HG03442 (cell line): ENCODE measurements around the gene ZNF669.

ENCODE experiments used
- ATAC-seq: cut with Tn5 transposase; IDR thresholded peaks from one replicate; pipeline ENCODE4 v1.9.1; 2021; ENCODE audit warnings: mild to moderate bottlenecking, moderate library complexity; ENCODE audit not compliant: unreplicated experiment

The ZNF669 gene

GRCh38 chr1:247111700-247112478, 7.7 kb upstream of the ZNF669 start:
- ATAC-seq, result peak; percentile 33

- ATAC-seq, result peak; percentile 22
These were observed 7.1 kb upstream of the ZNF669 start for GRCh38 chr1:247111259-247111699.

- ATAC-seq, result no peak
These were observed 6.6 kb upstream of the ZNF669 start for GRCh38 chr1:247110627-247111258.

- ATAC-seq, result no peak
These were observed 3.5 kb upstream of the ZNF669 start for GRCh38 chr1:247107694-247108093.

- ATAC-seq, result no peak
These were observed 1.8 kb upstream of the ZNF669 start for GRCh38 chr1:247105966-247106365.

GRCh38 chr1:247104965-247105364, 809 bp upstream of the ZNF669 start:
- no peak for ATAC-seq

GRCh38 chr1:247102381-247102780, 1.8 kb downstream of the ZNF669 start:
- no peak for ATAC-seq

GRCh38 chr1:247100676-247101279, 3.4 kb downstream of the ZNF669 start:
- ATAC-seq, result no peak

- ATAC-seq, result no peak
These were observed 7.2 kb downstream of the ZNF669 start for GRCh38 chr1:247096958-247097357.

GRCh38 chr1:247096544-247096943, 7.6 kb downstream of the ZNF669 start:
- ATAC-seq, result no peak

GRCh38 chr1:247096112-247096511, 8.0 kb downstream of the ZNF669 start:
- no peak for ATAC-seq

GRCh38 chr1:247090455-247090854, 13.7 kb downstream of the ZNF669 start:
- no peak for ATAC-seq

GRCh38 chr1:247089616-247090375, 14.4 kb downstream of the ZNF669 start:
- no peak for ATAC-seq

GRCh38 chr1:247088967-247089366, 15.2 kb downstream of the ZNF669 start:
- ATAC-seq, result no peak

- ATAC-seq, result no peak
These were observed 16.9 kb downstream of the ZNF669 start for GRCh38 chr1:247087256-247087655.

- ATAC-seq, result no peak
These were observed 18.8 kb downstream of the ZNF669 start for GRCh38 chr1:247085310-247085709.

GRCh38 chr1:247084771-247085170, 19.4 kb downstream of the ZNF669 start:
- no peak for ATAC-seq

- no peak for ATAC-seq
These were observed 24.8 kb downstream of the ZNF669 start for GRCh38 chr1:247079141-247079874.

GRCh38 chr1:247078258-247079140, 25.7 kb downstream of the ZNF669 start, which contains the start of gene ZNF670:
Gene ZNF670 (minus strand): TSS chr1:247078811. CDS start chr1:247078596, 215 bp downstream.
- ATAC-seq, result peak; percentile 100
